HG03457 (cell line): ENCODE measurements around the gene PPM1M.
A peak's percentile ranks its signal among the peaks of the same experiment; 100 is the strongest.

ENCODE experiments used
- ATAC-seq: cut with Tn5 transposase; IDR thresholded peaks from one replicate; pipeline ENCODE4 v1.9.1; 2021; ENCODE audit warnings: moderate number of reproducible peaks; ENCODE audit not compliant: unreplicated experiment

PPM1M gene, protein sequence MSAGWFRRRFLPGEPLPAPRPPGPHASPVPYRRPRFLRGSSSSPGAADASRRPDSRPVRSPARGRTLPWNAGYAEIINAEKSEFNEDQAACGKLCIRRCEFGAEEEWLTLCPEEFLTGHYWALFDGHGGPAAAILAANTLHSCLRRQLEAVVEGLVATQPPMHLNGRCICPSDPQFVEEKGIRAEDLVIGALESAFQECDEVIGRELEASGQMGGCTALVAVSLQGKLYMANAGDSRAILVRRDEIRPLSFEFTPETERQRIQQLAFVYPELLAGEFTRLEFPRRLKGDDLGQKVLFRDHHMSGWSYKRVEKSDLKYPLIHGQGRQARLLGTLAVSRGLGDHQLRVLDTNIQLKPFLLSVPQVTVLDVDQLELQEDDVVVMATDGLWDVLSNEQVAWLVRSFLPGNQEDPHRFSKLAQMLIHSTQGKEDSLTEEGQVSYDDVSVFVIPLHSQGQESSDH

DNA sequence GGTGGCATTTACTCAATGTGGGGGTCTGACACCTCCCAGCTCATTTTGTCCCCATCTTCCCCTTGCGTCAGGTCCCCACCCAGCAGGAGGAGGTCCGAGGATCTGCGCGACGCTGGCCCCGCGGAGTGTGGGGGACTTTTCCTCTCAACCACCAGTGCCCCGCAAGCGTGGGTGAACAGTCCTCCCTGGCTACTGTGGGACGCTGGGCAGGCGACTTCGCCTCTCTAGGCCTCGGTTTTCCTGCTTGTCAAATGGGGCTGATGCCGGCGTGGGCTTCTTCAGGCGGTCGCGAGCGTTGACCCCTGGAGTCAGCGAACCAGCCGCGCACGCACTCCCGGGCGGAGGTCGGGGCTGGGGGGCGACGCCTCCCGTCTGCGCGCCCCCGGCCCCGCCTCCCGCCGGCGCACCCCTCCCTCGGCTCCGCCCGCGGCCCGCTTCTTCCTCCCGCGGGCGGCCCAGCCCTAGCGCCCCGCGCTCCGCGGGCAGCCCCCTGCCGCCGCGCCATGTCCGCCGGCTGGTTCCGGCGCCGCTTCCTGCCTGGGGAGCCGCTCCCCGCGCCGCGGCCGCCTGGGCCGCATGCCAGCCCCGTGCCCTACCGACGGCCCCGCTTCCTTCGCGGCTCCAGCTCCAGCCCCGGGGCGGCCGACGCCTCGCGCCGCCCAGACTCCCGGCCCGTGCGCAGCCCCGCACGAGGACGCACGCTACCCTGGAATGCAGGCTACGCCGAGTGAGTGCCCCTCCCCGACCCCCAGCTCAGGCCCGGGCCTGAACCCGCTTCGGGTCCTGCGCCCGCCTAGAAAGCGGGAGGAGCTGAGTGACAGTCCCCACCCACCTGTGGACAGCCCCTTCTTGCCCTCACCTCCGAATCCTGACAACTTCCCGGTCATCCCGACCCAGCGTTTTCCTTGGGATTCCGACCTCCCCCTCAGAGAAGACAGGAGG, at the start of gene PPM1M:
Gene PPM1M, plus strand, starts transcription at position 438 of the 942 bp plus-strand sequence. Its CDS starts 66 bp downstream, at position 504.
- ATAC-seq = no peak

DNA sequence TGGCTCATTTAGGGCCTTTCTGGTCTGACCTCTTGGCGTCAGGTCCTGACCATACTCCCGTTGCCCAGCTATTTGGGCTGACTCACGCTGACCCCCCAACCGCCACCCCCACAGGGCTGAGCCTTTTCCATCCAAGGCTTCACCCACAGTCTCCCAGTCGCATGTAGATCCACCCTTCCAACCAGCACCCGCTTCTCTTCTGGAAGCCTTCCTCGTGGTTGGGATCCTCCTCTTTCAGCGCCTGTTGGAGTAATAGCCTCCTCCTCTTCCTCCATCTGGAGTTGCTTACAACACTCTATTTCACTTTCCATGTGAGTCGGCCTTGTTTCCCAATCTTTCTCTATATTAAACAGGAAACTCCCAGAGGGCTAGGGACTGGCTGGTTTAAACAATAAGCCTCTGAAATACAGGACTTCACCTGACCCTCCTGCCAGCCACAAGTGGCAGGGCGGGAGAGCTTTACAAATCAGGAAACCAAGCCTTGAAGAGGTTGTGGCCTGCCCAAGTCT, 49.7 kb upstream of the PPM1M start:
- ATAC-seq = no peak

DNA sequence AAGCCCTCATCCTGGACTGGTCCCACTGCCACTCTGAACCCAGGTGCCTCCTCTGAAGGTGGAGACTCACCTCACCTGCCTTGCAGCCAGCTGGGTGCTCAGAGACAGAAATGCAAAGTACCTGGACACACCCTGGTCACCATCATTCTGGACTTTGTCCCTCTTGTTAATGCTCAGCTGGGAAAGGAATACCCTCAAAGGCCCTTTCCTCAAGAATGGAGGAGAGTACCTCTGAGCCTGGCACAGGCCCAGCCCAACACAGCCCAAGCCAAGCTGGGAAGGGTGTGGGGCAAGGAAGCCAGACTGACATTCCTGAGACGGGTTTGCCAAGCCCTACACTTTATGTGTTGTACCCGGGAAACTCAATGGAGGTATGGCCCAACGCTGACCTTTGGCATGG, 48.6 kb upstream of the PPM1M start:
- no peak for ATAC-seq

DNA sequence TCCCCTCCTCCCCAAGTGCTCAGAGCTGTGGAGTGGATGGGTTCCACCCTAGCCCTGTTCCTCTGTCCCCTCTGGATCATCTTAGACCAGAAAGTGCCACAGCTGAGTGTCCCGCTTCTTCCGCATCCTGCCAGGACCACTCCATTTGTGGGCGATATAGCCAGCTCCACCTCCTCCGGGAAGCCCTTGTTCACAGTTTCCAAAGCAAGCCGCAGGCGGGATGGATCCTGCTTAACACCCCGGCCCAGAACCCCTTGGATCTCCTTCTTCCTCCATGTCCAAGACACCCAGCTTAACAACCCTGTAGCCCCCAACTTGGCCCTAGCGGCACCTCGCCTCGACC, 48.1 kb upstream of the PPM1M start:
- no peak for ATAC-seq

DNA sequence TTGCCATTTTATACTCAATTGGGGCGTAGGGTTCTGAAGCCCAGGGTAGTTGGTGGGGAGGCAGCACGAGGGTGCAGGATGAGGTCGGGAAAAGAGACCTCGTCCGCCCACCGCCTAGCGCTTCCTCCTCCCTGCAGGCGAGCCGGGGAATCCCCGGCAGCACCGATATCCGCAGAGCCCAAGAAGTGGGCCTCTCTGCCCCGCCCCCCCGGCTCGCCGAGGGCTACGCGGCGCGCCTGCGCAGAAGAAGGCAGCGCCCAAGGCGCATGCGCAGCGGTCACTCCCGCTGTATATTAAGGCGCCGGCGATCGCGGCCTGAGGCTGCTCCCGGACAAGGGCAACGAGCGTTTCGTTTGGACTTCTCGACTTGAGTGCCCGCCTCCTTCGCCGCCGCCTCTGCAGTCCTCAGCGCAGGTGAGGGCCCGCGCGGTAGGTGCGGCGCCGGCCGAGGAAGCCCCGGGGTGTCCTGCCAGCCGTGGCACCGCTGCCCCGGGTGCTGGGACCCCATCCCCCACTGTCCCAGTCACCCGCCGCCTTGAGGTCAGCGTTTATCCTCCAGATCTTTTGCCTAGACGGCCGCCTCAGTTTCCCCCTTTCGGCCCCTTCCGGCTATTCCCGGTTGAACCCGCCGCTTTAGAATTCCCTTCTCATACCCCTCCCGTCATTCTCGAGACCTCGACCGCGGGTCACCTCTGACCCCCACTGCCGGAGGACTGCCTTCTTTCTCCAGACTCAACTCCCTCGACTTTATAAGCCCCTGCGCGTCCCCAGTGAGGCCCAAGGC, 47.5 kb upstream of the PPM1M start, which contains the start of gene ALAS1:
Gene ALAS1, plus strand, starts transcription at position 319 of the 784 bp plus-strand sequence. CDS start 1,082 bp downstream, outside the sequence.
- peak; percentile 70 for ATAC-seq

DNA sequence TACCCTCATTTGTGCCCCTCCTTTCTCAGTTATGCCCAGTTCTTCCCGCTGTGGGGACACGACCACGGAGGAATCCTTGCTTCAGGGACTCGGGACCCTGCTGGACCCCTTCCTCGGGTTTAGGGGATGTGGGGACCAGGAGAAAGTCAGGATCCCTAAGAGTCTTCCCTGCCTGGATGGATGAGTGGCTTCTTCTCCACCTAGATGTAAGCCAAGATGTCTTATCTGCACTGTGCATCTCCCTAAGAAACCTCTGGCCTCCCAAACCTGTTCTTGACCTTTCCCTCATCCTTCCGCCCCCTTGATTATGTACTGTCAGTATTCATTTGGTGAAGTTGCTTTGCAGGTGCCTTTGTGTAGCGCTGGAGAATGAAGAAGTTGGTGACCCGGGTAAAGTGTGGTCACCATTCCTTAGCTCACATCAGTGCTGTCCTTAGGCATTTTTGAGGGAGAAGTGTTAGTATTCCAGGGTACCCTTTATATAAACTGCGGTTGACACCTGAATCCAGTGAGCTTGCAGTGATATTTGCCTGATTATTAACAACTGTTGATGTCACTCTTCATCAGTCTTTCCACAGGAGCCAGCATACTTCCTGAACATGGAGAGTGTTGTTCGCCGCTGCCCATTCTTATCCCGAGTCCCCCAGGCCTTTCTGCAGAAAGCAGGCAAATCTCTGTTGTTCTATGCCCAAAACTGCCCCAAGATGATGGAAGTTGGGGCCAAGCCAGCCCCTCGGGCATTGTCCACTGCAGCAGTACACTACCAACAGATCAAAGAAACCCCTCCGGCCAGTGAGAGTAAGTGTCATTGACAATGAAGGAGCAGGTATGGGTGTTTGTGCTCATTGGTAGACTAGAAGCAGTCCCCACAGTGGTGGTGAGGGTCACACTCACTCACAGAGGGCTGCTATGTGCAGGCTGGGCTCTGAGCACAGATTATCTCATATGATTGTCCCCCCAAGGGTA, 46.6 kb upstream of the PPM1M start:
- no peak for ATAC-seq

DNA sequence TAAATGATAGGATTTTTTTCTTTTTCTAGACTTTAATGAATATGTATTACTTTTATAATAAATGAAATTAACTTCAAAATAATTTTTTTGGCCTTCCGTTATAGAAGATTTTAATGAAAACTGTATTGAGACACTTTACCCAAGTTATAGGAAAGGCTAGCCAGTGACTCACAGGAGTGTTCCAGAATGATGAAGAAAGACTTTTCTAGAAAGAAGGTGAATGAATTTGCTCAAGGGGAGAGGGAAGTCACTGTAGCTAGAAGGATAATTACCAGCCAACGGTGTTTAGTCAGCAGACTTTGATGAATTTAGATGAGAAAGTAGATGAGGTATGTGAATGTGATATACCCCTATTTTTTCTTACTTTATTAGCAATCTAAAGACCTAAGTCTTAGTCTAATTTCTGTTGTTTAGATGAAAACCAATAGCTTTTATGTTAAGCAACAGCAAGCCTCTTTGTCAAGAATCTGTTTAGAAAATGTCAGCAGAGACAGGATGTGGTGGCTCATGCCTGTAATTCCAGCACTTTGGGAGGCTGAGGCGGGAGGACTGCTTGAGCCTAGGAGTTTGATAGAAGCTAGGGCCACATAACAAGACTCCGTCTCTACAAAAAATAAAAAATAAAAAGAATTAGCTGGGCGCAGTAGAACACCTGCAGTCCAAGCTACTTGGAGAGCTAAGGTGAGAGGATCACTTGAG, 44.4 kb upstream of the PPM1M start:
- ATAC-seq = no peak

DNA sequence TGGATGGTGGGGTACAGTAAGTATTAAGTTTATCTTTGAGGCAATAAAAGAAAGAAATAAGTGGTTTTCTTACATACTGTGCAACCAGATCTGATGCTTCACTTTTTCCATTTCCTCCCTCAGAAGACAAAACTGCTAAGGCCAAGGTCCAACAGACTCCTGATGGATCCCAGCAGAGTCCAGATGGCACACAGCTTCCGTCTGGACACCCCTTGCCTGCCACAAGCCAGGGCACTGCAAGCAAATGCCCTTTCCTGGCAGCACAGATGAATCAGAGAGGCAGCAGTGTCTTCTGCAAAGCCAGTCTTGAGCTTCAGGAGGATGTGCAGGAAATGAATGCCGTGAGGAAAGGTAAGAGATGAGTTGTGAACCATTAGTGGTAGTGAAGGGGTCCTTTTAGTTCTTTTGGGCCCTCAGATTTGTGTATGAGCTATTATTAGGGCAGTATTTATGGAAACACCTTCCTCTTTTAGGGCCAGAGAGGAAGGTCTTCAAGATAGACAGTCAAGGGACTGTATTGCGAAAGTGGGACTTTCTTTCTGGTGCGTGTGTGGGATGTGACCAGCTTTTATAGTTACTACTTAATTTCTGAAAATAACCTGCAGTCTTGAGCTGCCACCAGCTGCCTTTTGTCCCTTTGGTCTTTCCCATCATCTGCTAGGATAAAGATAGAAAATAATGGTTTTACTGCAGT, 43.0 kb upstream of the PPM1M start:
- no peak for ATAC-seq

DNA sequence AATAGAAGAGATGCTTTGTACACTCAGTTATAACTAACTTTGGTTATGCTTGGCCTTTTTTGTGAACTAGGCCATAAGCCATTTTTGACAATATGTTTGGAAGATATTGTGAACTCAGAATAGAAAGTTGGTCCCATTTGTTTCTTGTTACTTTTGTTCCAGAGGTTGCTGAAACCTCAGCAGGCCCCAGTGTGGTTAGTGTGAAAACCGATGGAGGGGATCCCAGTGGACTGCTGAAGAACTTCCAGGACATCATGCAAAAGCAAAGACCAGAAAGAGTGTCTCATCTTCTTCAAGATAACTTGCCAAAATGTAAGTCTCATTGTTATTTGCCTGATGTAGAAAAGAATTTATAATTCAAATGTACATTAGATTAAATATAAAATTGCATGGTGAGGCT, 41.9 kb upstream of the PPM1M start:
- no peak for ATAC-seq

DNA sequence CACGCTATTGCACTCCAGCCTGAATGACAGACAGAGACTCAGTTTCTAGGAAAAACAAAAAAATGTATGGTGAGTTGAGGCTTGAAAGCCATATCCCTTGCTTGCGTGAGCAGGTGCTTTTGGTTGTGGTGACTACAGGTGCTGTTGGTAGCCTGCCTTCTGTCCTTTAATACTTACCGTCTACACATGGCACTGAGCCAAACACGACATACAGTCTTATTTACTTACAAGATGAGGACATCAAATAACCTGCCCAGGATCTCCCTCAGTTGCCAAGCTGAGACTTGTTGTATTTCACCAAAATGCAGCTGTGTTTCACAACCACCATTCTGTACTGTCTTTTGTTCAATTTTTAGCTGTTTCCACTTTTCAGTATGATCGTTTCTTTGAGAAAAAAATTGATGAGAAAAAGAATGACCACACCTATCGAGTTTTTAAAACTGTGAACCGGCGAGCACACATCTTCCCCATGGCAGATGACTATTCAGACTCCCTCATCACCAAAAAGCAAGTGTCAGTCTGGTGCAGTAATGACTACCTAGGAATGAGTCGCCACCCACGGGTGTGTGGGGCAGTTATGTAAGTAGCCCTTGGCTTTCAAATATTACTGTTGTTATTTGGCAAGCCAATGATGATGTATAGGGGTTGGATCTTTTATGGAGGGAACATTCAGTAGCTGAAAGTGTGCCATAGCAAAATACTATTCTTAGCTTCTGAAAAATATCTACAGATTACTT, 41.1 kb upstream of the PPM1M start:
- no peak for ATAC-seq

DNA sequence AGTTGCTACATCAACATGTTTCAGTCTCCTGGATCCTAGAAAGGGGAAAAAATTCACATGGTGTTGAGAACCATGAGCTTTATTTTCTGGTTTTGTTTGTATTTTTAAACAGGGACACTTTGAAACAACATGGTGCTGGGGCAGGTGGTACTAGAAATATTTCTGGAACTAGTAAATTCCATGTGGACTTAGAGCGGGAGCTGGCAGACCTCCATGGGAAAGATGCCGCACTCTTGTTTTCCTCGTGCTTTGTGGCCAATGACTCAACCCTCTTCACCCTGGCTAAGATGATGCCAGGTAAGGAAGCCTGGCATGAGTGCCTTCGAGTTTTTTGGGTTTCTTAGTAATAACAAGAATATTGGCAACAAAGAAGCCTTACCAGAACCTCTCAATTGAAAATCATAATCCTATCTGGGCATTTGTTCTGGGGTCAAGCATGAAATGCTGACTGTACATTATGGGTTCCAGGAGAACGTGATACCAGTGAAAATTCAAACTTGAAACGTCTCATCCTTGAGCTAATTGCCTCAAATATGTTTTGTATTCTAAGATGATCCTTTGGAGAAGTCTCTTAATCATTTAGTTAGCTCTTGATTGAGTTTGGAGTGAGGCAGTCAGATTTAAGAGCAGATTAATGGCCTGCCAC, 39.7 kb upstream of the PPM1M start:
- ATAC-seq = no peak

DNA sequence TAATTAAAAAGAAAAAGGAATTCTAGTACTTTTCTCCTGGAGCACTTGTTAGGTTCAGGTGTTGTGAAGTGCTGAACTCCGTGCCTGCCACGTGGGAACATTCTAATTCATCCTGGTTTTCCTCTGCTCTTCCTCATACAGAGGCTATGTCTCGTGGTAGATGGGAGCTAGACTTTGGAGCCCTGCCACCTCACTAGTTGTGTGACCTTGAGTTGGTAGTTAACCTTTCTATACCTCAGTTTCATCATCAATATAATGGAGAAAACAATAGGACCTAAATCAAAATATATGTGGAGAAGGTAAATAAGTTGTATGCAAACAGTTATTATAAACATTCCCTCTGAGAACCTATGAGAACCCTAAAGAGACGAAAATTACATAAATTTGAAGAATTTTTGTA, 37.0 kb upstream of the PPM1M start:
- ATAC-seq = no peak

DNA sequence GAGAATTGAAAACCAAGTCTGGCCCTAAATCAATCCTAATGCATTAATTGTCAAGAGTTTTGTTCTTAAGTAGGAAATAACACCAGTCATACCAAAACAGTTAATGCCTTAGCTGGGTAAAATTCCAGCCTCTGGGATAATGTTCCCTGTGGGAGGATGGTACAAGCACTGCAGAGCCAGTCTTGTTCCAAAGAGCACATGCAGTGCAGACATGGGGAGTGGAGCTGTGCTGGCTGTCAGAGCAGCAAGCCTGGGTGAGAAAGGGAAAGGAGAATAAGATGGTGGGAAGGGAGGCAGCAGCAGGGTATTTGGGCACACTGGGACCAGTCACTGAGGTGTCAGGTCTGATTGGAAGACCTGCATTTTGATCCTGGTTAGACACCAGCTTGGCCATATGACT, 35.5 kb upstream of the PPM1M start:
- no peak for ATAC-seq

DNA sequence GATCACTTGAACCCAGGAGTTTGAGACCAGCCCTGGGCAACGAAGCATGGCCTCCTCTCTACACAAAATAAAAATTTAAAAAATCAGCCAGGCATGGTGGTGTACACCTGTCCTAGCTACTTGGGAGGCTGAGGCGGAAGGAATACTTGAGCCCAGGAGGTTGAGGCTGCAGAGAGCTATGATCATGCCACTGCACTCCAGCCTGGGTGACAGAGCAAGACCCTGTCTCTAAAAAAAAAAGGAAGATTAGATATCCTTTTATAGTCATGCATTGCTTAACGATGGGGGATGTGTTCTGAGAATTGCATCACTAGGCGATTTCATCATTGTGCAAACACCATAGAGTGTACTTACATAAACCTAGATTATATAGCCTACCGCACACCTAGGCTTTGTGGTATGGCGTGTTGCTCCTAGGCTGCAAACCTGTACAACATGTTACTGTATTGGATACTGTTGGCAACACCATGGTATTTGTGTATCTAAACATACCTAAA, 35.0 kb upstream of the PPM1M start:
- ATAC-seq = no peak

DNA sequence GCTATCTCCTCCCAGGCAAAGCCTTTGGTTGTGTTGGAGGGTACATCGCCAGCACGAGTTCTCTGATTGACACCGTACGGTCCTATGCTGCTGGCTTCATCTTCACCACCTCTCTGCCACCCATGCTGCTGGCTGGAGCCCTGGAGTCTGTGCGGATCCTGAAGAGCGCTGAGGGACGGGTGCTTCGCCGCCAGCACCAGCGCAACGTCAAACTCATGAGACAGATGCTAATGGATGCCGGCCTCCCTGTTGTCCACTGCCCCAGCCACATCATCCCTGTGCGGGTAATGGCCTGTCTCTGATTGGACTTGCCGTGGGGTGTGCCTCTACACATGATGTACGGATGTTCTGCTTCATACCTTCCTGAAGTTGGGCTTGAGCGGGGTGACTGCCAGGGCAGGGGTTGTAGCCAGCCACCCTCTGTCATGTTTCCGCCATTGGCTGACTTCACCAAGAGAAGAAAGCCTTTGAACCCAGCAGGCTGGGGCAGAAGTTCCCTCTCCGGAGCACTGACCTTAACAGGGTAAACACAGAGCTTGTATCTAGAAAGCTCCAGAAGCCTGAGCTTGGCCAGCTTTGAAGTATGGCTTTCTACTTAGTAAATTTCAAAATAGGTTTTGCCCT, 34.2 kb upstream of the PPM1M start:
- no peak for ATAC-seq

DNA sequence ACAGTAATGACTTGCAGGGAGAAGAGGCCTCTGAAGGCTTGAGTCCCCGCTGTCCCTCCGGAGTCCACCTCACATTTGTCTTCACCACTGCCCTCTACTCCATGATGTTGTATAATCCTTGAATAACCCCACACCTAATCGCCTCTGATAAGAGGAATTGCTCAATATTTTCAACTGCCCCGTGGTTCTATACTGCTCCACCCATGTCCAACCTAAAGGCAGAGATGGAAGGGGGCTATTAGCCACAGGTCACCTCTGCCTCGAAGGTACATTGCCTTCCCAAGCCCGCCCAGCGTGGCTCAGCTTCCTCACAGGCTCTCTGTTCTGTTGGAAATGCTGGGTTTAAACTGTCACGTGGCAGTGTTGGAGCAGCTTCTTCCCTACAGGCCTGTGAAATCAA, 32.6 kb upstream of the PPM1M start:
- ATAC-seq = no peak

DNA sequence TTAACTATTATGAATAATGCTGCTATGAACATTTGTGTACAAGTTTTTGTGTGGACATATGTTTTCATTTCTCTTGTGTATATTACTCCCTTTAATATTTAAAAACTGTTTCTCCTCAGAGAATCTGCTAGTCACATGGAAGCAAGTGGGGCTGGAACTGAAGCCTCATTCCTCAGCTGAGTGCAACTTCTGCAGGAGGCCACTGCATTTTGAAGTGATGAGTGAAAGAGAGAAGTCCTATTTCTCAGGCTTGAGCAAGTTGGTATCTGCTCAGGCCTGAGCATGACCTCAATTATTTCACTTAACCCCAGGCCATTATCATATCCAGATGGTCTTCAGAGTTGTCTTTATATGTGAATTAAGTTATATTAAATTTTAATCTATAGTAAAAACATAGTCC, 31.7 kb upstream of the PPM1M start:
- no peak for ATAC-seq
